SK-N-SH treated with all-trans-retinoic acid at 6 μM for 48 hours (cell line): Measurements from ENCODE around the gene HAPLN2.

Source experiments
- ATAC-seq: fragments of 200-7000 bp; cut with Tn5 transposase; 3 replicates; pipeline ENCODE4 v1.9.1; 2020; ENCODE audit warnings: mild to moderate bottlenecking, moderate library complexity
- ARNTL ChIP-seq: fragments of 450-650 bp; formaldehyde crosslinking; IDR thresholded peaks from 2 replicates; pipeline ENCODE4 v1.5.0; 2020; ENCODE audit warnings: low read depth, mild to moderate bottlenecking, moderate library complexity, borderline replicate concordance
- BACH2 ChIP-seq: fragments of 250-450 bp; sonication (Bioruptor Pico); IDR thresholded peaks from 2 replicates; pipeline ENCODE4 v1.9.0; 2021; ENCODE audit warnings: mild to moderate bottlenecking, borderline replicate concordance
- CREB5 ChIP-seq: fragments of 250-450 bp; sonication (Bioruptor Pico); IDR thresholded peaks from 2 replicates; pipeline ENCODE4 v1.5.1; 2020; ENCODE audit warnings: low read depth, mild to moderate bottlenecking, moderate library complexity
- CSDC2 ChIP-seq: fragments of 250-450 bp; sonication (Bioruptor Pico); IDR thresholded peaks from 2 replicates; pipeline ENCODE4 v1.5.0; 2020; ENCODE audit warnings: mild to moderate bottlenecking, moderate library complexity
- CSRNP3 ChIP-seq: fragments of 250-450 bp; sonication (Bioruptor Pico); IDR thresholded peaks from 2 replicates; pipeline ENCODE4 v1.5.1; 2021; ENCODE audit warnings: mild to moderate bottlenecking, moderate library complexity
- ESRRG ChIP-seq: fragments of 250-450 bp; sonication (Bioruptor Pico); IDR thresholded peaks from 2 replicates; pipeline ENCODE4 v1.6.1; 2021; ENCODE audit warnings: mild to moderate bottlenecking
- GLIS3 ChIP-seq: fragments of 250-450 bp; sonication (Bioruptor Pico); IDR thresholded peaks from 2 replicates; pipeline ENCODE4 v1.5.0; 2020; ENCODE audit warnings: mild to moderate bottlenecking, moderate library complexity
- ISL1 ChIP-seq: fragments of 250-450 bp; sonication (Bioruptor Pico); IDR thresholded peaks from 2 replicates; pipeline ENCODE4 v2.1.2; 2022; ENCODE audit warnings: mild to moderate bottlenecking, moderate library complexity
- OSR1 ChIP-seq: fragments of 250-450 bp; sonication (Bioruptor Pico); IDR thresholded peaks from 2 replicates; pipeline ENCODE4 v1.8.0; 2022; ENCODE audit warnings: moderate library complexity, mild to moderate bottlenecking, inconsistent platforms
- PPARA ChIP-seq: fragments of 250-450 bp; sonication (Bioruptor Pico); IDR thresholded peaks from 2 replicates; pipeline ENCODE4 v1.5.0; 2020; ENCODE audit warnings: mild to moderate bottlenecking, borderline replicate concordance
- RARB ChIP-seq: fragments of 250-450 bp; sonication (Bioruptor Pico); IDR thresholded peaks from 2 replicates; pipeline ENCODE4 v1.8.0; 2021; ENCODE audit warnings: mild to moderate bottlenecking, moderate library complexity
- SNAI2 ChIP-seq: fragments of 250-450 bp; sonication (Bioruptor Pico); IDR thresholded peaks from 2 replicates; pipeline ENCODE4 v1.5.0; 2020; ENCODE audit warnings: mild to moderate bottlenecking, moderate library complexity
- TCF4 ChIP-seq: fragments of 250-450 bp; sonication (Bioruptor Pico); IDR thresholded peaks from 2 replicates; pipeline ENCODE4 v1.8.0; 2021; ENCODE audit warnings: mild to moderate bottlenecking, moderate library complexity, borderline replicate concordance
- TSHZ2 ChIP-seq: fragments of 250-450 bp; sonication (Bioruptor Pico); IDR thresholded peaks from 2 replicates; pipeline ENCODE4 v1.5.0; 2020; ENCODE audit warnings: mild to moderate bottlenecking, moderate library complexity
- ZFP3 ChIP-seq: fragments of 250-450 bp; sonication (Bioruptor Pico); IDR thresholded peaks from 2 replicates; pipeline ENCODE4 v1.5.0; 2020; ENCODE audit warnings: mild to moderate bottlenecking, moderate library complexity
- ZFP30 ChIP-seq: fragments of 450-650 bp; formaldehyde crosslinking; IDR thresholded peaks from 2 replicates; pipeline ENCODE4 v1.5.0; 2022; ENCODE audit warnings: mild to moderate bottlenecking, moderate library complexity
- ZNF70 ChIP-seq: fragments of 450-650 bp; formaldehyde crosslinking; IDR thresholded peaks from 2 replicates; pipeline ENCODE4 v1.5.0; 2020; ENCODE audit warnings: mild to moderate bottlenecking, moderate library complexity
- ZNF8 ChIP-seq: fragments of 450-650 bp; formaldehyde crosslinking; IDR thresholded peaks from 2 replicates; pipeline ENCODE4 v1.5.0; 2020; ENCODE audit warnings: mild to moderate bottlenecking, moderate library complexity
- TF ChIP-seq, protein P1 (sequence below): fragments of 250-450 bp; sonication (Bioruptor Pico); IDR thresholded peaks from 2 replicates; pipeline ENCODE4 v1.8.0; 2021; ENCODE audit warnings: low read depth, mild to moderate bottlenecking, moderate library complexity, borderline replicate concordance
- TF ChIP-seq, protein P2 (sequence below): fragments of 250-450 bp; sonication (Bioruptor Pico); IDR thresholded peaks from 2 replicates; pipeline ENCODE4 v1.8.0; 2020; ENCODE audit warnings: mild to moderate bottlenecking, moderate library complexity, borderline replicate concordance

HAPLN2 gene

DNA sequence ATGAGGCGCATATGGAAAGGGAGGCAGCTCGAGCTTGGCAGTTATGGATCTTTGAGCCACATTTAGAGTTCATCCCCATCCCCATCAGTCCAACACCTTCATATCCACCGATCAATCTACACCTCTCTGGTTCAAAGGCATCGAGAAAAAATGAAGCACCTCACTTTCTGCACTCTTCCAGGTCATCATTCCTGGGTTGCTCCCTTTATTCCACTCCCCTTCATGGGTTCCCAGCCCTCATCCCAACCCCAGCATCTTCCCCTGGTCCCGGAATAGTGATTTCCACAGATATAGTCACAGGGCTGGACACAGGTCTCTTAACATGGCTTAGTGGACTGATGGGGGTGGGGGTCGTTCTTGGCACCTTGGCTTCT, 354 bp downstream of the HAPLN2 start:
- TF ChIP-seq TSHZ2 (CRISPR knock-in tag) (no peak), CREB5 (CRISPR knock-in tag) (no peak), ESRRG (CRISPR knock-in tag) (no peak), RARB (CRISPR knock-in tag) (no peak)
- TF ChIP-seq, protein P1, sequence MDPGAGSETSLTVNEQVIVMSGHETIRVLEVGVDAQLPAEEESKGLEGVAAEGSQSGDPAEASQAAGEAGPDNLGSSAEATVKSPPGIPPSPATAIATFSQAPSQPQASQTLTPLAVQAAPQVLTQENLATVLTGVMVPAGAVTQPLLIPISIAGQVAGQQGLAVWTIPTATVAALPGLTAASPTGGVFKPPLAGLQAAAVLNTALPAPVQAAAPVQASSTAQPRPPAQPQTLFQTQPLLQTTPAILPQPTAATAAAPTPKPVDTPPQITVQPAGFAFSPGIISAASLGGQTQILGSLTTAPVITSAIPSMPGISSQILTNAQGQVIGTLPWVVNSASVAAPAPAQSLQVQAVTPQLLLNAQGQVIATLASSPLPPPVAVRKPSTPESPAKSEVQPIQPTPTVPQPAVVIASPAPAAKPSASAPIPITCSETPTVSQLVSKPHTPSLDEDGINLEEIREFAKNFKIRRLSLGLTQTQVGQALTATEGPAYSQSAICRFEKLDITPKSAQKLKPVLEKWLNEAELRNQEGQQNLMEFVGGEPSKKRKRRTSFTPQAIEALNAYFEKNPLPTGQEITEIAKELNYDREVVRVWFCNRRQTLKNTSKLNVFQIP = no peak
- TF ChIP-seq, protein P2, sequence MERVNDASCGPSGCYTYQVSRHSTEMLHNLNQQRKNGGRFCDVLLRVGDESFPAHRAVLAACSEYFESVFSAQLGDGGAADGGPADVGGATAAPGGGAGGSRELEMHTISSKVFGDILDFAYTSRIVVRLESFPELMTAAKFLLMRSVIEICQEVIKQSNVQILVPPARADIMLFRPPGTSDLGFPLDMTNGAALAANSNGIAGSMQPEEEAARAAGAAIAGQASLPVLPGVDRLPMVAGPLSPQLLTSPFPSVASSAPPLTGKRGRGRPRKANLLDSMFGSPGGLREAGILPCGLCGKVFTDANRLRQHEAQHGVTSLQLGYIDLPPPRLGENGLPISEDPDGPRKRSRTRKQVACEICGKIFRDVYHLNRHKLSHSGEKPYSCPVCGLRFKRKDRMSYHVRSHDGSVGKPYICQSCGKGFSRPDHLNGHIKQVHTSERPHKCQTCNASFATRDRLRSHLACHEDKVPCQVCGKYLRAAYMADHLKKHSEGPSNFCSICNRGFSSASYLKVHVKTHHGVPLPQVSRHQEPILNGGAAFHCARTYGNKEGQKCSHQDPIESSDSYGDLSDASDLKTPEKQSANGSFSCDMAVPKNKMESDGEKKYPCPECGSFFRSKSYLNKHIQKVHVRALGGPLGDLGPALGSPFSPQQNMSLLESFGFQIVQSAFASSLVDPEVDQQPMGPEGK (CRISPR knock-in tag) = no peak
- TF ChIP-seq, all 23 proteins: peak for 0
- ATAC-seq = no peak

- no peak for ATAC-seq
- TF ChIP-seq ZNF8 (CRISPR knock-in tag) (no peak), TCF4 (CRISPR knock-in tag) (no peak), ZFP3 (no peak), ISL1 (CRISPR knock-in tag) (no peak), BACH2 (CRISPR knock-in tag) (no peak), SNAI2 (CRISPR knock-in tag) (no peak), ESRRG (CRISPR knock-in tag) (no peak), PPARA (CRISPR knock-in tag) (no peak), ZFP30 (no peak), OSR1 (no peak), CSRNP3 (no peak), CSDC2 (CRISPR knock-in tag) (no peak), GLIS3 (CRISPR knock-in tag) (no peak), TSHZ2 (CRISPR knock-in tag) (no peak), ZNF70 (no peak), RARB (CRISPR knock-in tag) (no peak), ARNTL (CRISPR knock-in tag) (no peak)
- TF ChIP-seq, all 23 proteins: peak for 0
Measured at GRCh38 chr1:156622581-156623297, 3.5 kb downstream of the HAPLN2 start.
